HepG2 (cell line): Measurements from ENCODE around the gene OTUD7B. TPM values are rescaled to one million over a fixed set of nuclear protein-coding genes. Genes with fewer than 3 reads are reported as not detected.

Experiments
- ATAC-seq: fragments of 200-7000 bp; cut with Tn5 transposase; 3 replicates; pipeline ENCODE4 v1.9.1; 2020; ENCODE audit warnings: mild to moderate bottlenecking, moderate library complexity
- BruUV-seq: library from RNA; stranded (reverse); fragments of 400-500 nt; replicated peaks from 2 replicates; lab custom pipeline; 2021; lab: Mats Ljungman, UMichigan
- CTCF ChIA-PET: fragments of 300-600 bp; formaldehyde crosslinking; extraction: SDS; loops from one replicate; lab custom pipeline; 2021; ENCODE audit warnings: low total read pairs, inconsistent platforms, low intra/inter-chr PET ratio; lab: Yijun Ruan, JAX
- POLR2A ChIA-PET: fragments of 350-600 bp; sonication (Branson Sonifier 250); formaldehyde crosslinking; loops from one replicate; lab custom pipeline; 2020; ENCODE audit warnings: antibody characterized with exemption, inconsistent platforms; lab: Yijun Ruan, JAX
- DNase-seq: peaks from one replicate; pipeline ENCODE4 v3.0.0-alpha.2; 2015; ENCODE audit warnings: low spot score
- FAIRE-seq: peaks from 3 replicates; lab custom pipeline; 2011; peaks lifted over from hg19 to GRCh38; lab: Jason Lieb, UNC
- H2AFZ ChIP-seq: one replicate; pipeline ENCODE4 v1.6.1; 2011; ENCODE audit warnings: low read length, inconsistent platforms
- H3K27ac ChIP-seq: fragments of 300-600 bp; 3 replicates; pipeline ENCODE4 v1.8.0; 2011; ENCODE audit warnings: mixed run types, mild to moderate bottlenecking, mixed read lengths, low read length, inconsistent platforms; ENCODE audit not compliant: insufficient read depth; ENCODE audit errors: extremely low read length
- H3K27me3 ChIP-seq, 2 experiments: fragments of 200-600 bp in 1 of 2; 2 replicates in 1 of 2; 3 replicates in 1 of 2; pipeline versions ENCODE4 v1.6.0 to v1.8.0; 2011; ENCODE audit warnings: low read length in 2 of 2, mild to moderate bottlenecking in 2 of 2, moderate library complexity in 2 of 2, inconsistent platforms in 1 of 2; ENCODE audit not compliant: insufficient read depth in 2 of 2, control insufficient read depth in 1 of 2
- H3K36me3 ChIP-seq, 2 experiments: fragments of 200-600 bp in 1 of 2; replicated peaks in 1 of 2; 2 replicates in 1 of 2; 3 replicates in 1 of 2; pipeline versions ENCODE4 v1.5.1 to v1.8.0; 2011; ENCODE audit warnings: low read length in 2 of 2, inconsistent platforms in 1 of 2; ENCODE audit not compliant: insufficient read depth in 2 of 2, control insufficient read depth in 1 of 2
- H3K4me1 ChIP-seq: 2 replicates; pipeline ENCODE4 v1.5.1; 2012; ENCODE audit warnings: low read length, inconsistent platforms; ENCODE audit not compliant: insufficient read depth
- H3K4me2 ChIP-seq: 2 replicates; pipeline ENCODE4 v1.6.0; 2011; ENCODE audit warnings: low read depth, low read length, inconsistent platforms
- H3K4me3 ChIP-seq, 3 experiments: fragments of 200-600 bp in 1 of 3; sonication (generic), shearing (Covaris generic) in 1 of 3; replicated peaks in 1 of 3; 2 replicates each; pipeline ENCODE4 v1.5.1; 2011 to 2016; ENCODE audit warnings: low read length in 3 of 3, inconsistent platforms in 2 of 3, low read depth in 2 of 3, mild to moderate bottlenecking in 2 of 3, control low read depth in 1 of 3, mixed read lengths in 1 of 3; ENCODE audit not compliant: insufficient read depth in 1 of 3
- H3K79me2 ChIP-seq: one replicate; pipeline ENCODE4 v1.6.1; 2011; ENCODE audit warnings: low read length, inconsistent platforms; ENCODE audit not compliant: insufficient read depth
- H3K9ac ChIP-seq: 2 replicates; pipeline ENCODE4 v1.6.0; 2011; ENCODE audit warnings: mild to moderate bottlenecking, low read depth, low read length, inconsistent platforms; ENCODE audit not compliant: insufficient read depth
- H3K9me3 ChIP-seq: 2 replicates; pipeline ENCODE4 v1.5.1; 2012; ENCODE audit warnings: mild to moderate bottlenecking, low read length
- H4K20me1 ChIP-seq: 2 replicates; pipeline ENCODE4 v1.6.0; 2011; ENCODE audit warnings: inconsistent platforms, mild to moderate bottlenecking, low read length, moderate library complexity; ENCODE audit not compliant: insufficient read depth
- ARNT ChIP-seq: fragments of 450-650 bp; IDR thresholded peaks from 2 replicates; pipeline ENCODE4 v1.6.1; 2017
- ATF7-NPFF ChIP-seq: sonication (generic); formaldehyde crosslinking; IDR thresholded peaks from 2 replicates; pipeline ENCODE4 v1.8.1; 2023; ENCODE audit warnings: mild to moderate bottlenecking, low read depth, missing genetic modification reagents, moderate library complexity
- BHLHE40 ChIP-seq: IDR thresholded peaks from 2 replicates; pipeline ENCODE4 v1.6.1; 2011; ENCODE audit warnings: low read length, improper control_type of control experiment
- CBX5 ChIP-seq: sonication (generic); formaldehyde crosslinking; IDR thresholded peaks from 2 replicates; pipeline ENCODE4 v1.4.0; 2020; ENCODE audit warnings: missing genetic modification reagents, borderline replicate concordance
- FOXA1 ChIP-seq, 2 experiments: fragments of 450-650 bp in 1 of 2; sonication (generic) in 1 of 2; formaldehyde crosslinking in 1 of 2; IDR thresholded peaks; 2 replicates each; pipeline versions ENCODE4 v1.4.0 to v1.6.1; 2016 to 2020; ENCODE audit warnings: missing genetic modification reagents in 1 of 2
- KAT2B ChIP-seq: fragments of 150-350 bp; IDR thresholded peaks from 2 replicates; pipeline ENCODE4 v1.6.1; 2014; ENCODE audit warnings: low read depth, low read length, borderline replicate concordance
- NCOR1 ChIP-seq: fragments of 200-600 bp; sonication (generic); IDR thresholded peaks from 2 replicates; pipeline ENCODE4 v1.7.0; 2017; ENCODE audit warnings: antibody characterized with exemption, low read length, borderline replicate concordance
- POLR2A ChIP-seq, 2 experiments: IDR thresholded peaks; 2 replicates each; pipeline ENCODE4 v1.6.1; 2011; ENCODE audit warnings: low read depth in 2 of 2, low read length in 2 of 2, mild to moderate bottlenecking in 1 of 2, moderate library complexity in 1 of 2; ENCODE audit not compliant: insufficient read depth in 1 of 2
- SETDB1 ChIP-seq: sonication (generic); formaldehyde crosslinking; IDR thresholded peaks from 2 replicates; pipeline ENCODE4 v1.5.1; 2020; ENCODE audit warnings: missing genetic modification reagents, mild to moderate bottlenecking, borderline replicate concordance
- SMAD9 ChIP-seq: sonication (generic); formaldehyde crosslinking; IDR thresholded peaks from 2 replicates; pipeline ENCODE4 v1.5.1; 2020; ENCODE audit warnings: mild to moderate bottlenecking, missing genetic modification reagents
- TRIM24 ChIP-seq: sonication (generic); formaldehyde crosslinking; IDR thresholded peaks from 2 replicates; pipeline ENCODE4 v1.8.0; 2022; ENCODE audit warnings: mild to moderate bottlenecking, missing genetic modification reagents
- ZFY ChIP-seq: sonication (generic); formaldehyde crosslinking; IDR thresholded peaks from 2 replicates; pipeline ENCODE4 v1.4.0; 2020; ENCODE audit warnings: missing genetic modification reagents
- ZNF317 ChIP-seq: sonication (generic); formaldehyde crosslinking; IDR thresholded peaks from 2 replicates; pipeline ENCODE4 v1.5.0; 2020; ENCODE audit warnings: mild to moderate bottlenecking, missing genetic modification reagents
- ZNF460 ChIP-seq: sonication (generic); formaldehyde crosslinking; IDR thresholded peaks from 2 replicates; pipeline ENCODE4 v1.5.1; 2020; ENCODE audit warnings: missing genetic modification reagents, mild to moderate bottlenecking, borderline replicate concordance
- ZNF562 ChIP-seq: sonication (generic); formaldehyde crosslinking; IDR thresholded peaks from 2 replicates; pipeline ENCODE4 v1.8.0; 2022; ENCODE audit warnings: missing genetic modification reagents, borderline replicate concordance
- WGBS: methylation state at CpG from one replicate; pipeline ENCODE4 v1.1.6; 2017; ENCODE audit warnings: low lambda C conversion rate; 5-methylcytosine and 5-hydroxymethylcytosine counted together
- in situ Hi-C: cut with HindIII; loops from 2 replicates; pipeline ENCODE4 v1.10.0; 2017; ENCODE audit warnings: low pct_unique_long_range_greater_than_20kb; ENCODE audit not compliant: extremely low pct_ligation_motif_present
- intact Hi-C: fragments of 100-400 bp; cut with micrococcal nuclease; formaldehyde crosslinking; loops from one replicate; pipeline ENCODE4 v1.10.0; 2022; ENCODE audit not compliant: unreplicated experiment
- polyA plus RNA-seq, 8 experiments: library from polyadenylated mRNA; depleted of rRNA in 3 of 8; stranded (reverse) in 7 of 8; unstranded in 1 of 8; fragments of >200 nt; fragmentation: Illumina TruSeq in 4 of 8; extraction: Trizol in 4 of 8; gene quantifications; 2 replicates each; pipeline versions ENCODE4 v1.2.1 to v1.2.3, GENCODE V29; 2011 to 2016; ENCODE audit warnings: low read depth in 4 of 8, missing spikeins in 1 of 8, mixed read lengths in 1 of 8; ENCODE audit not compliant: insufficient read depth in 1 of 8
- total RNA-seq, 5 experiments: library from RNA; depleted of rRNA; stranded (reverse); fragments of >200 nt; fragmentation: Illumina TruSeq; extraction: Trizol; gene quantifications; 2 replicates each; pipeline ENCODE4 v1.2.3, GENCODE V29; 2016; ENCODE audit warnings: low read depth in 1 of 5
- TF ChIP-seq, protein P1 (sequence below): sonication (generic); formaldehyde crosslinking; IDR thresholded peaks from 2 replicates; pipeline ENCODE4 v1.5.0; 2020; ENCODE audit warnings: mild to moderate bottlenecking, missing genetic modification reagents
- TF ChIP-seq, protein P2 (sequence below): IDR thresholded peaks from 2 replicates; pipeline ENCODE4 v1.6.1; 2016
- TF ChIP-seq, protein P3 (sequence below): sonication (generic); formaldehyde crosslinking; IDR thresholded peaks from 2 replicates; pipeline ENCODE4 v1.4.0; 2020; ENCODE audit warnings: missing genetic modification reagents; ENCODE audit errors: not compliant biosample characterization

The OTUD7B gene
- total and polyA plus RNA-seq, 2 of the 13 experiments (the other 11 are each of a cell fraction or from before 2014, with no cell fraction given) = 5.1 to 11.2 TPM

DNA sequence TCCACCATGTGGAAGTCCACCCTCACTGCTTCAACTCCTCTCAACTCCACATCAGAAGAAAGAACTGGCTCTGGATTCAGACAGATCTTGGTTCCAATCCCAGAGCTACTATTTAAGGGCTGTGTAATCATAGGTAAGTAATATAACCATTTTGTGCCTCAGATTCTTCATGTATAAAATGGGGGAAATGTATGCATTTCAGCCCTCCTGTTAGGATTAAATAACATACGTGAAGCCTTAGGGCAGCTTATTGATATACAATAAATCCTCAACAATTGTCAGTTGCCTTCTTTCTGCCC is 23.3 kb downstream of the OTUD7B start:
- DNase-seq (no peak), FAIRE-seq (no peak), ATAC-seq (no peak)
- Histone ChIP-seq H3K4me3 (no peak overlapping the region), H3K36me3 (peaks cover 0 to 3% of the 10 kb centered on the region in 2 experiments; a peak in 1 of 5 replicates), H2AFZ (no peak overlapping the region), H4K20me1 (no peaks in the 10 kb centered on the region), H3K79me2 (no peaks in the 10 kb centered on the region), H3K4me2 (no peak overlapping the region), H3K9me3 (no peaks in the 10 kb centered on the region), H3K4me1 (peaks cover 15% of the 10 kb centered on the region), H3K27me3 (no peaks in the 10 kb centered on the region; a peak in 1 of 5 replicates), H3K9ac (no peak overlapping the region), H3K27ac (no peak overlapping the region)
- intact Hi-C loops = no loop called here
- WGBS = 84% methylated on average over 1 of the region's 1 CpG
- CTCF ChIA-PET = no interaction called here
- TF ChIP-seq ZNF317 (CRISPR knock-in tag) = no peak
- TF ChIP-seq, protein P1, sequence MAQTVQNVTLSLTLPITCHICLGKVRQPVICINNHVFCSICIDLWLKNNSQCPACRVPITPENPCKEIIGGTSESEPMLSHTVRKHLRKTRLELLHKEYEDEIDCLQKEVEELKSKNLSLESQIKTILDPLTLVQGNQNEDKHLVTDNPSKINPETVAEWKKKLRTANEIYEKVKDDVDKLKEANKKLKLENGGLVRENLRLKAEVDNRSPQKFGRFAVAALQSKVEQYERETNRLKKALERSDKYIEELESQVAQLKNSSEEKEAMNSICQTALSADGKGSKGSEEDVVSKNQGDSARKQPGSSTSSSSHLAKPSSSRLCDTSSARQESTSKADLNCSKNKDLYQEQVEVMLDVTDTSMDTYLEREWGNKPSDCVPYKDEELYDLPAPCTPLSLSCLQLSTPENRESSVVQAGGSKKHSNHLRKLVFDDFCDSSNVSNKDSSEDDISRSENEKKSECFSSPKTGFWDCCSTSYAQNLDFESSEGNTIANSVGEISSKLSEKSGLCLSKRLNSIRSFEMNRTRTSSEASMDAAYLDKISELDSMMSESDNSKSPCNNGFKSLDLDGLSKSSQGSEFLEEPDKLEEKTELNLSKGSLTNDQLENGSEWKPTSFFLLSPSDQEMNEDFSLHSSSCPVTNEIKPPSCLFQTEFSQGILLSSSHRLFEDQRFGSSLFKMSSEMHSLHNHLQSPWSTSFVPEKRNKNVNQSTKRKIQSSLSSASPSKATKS (CRISPR knock-in tag) = no peak
- TF ChIP-seq ZFY (CRISPR knock-in tag) = no peak
- TF ChIP-seq SMAD9 (CRISPR knock-in tag) = no peak
- TF ChIP-seq SETDB1 (CRISPR knock-in tag) = no peak
- TF ChIP-seq FOXA1 (IDR thresholded peaks at IDR 0.05) = no peak
- TF ChIP-seq FOXA1 (CRISPR knock-in tag; IDR thresholded peaks at IDR 0.05) = no peak
- TF ChIP-seq ZNF460 (CRISPR knock-in tag) = no peak
- no peak for TF ChIP-seq CBX5 (CRISPR knock-in tag)
- TF ChIP-seq POLR2A (IDR thresholded peaks at IDR 0.05; ENCODE audit: insufficient read depth in 1 of 2, low read depth in 2 of 2, low read length in 2 of 2) = no peak
- TF ChIP-seq, protein P2, sequence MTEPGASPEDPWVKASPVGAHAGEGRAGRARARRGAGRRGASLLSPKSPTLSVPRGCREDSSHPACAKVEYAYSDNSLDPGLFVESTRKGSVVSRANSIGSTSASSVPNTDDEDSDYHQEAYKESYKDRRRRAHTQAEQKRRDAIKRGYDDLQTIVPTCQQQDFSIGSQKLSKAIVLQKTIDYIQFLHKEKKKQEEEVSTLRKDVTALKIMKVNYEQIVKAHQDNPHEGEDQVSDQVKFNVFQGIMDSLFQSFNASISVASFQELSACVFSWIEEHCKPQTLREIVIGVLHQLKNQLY (CRISPR knock-in tag) = no peak
- no peak for TF ChIP-seq BHLHE40
- TF ChIP-seq, protein P3, sequence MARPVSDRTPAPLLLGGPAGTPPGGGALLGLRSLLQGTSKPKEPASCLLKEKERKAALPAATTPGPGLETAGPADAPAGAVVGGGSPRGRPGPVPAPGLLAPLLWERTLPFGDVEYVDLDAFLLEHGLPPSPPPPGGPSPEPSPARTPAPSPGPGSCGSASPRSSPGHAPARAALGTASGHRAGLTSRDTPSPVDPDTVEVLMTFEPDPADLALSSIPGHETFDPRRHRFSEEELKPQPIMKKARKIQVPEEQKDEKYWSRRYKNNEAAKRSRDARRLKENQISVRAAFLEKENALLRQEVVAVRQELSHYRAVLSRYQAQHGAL (CRISPR knock-in tag) = no peak
- TF ChIP-seq ZNF562 (CRISPR knock-in tag) = no peak
- no peak for TF ChIP-seq NCOR1
- no peak for TF ChIP-seq ATF7-NPFF
- no peak for TF ChIP-seq KAT2B
- no peak for TF ChIP-seq TRIM24 (CRISPR knock-in tag)
- TF ChIP-seq ARNT = no peak
- in situ Hi-C loops = no loop called here
- POLR2A ChIA-PET = no interaction called here
- BruUV-seq = no TSS peak
